ENCODE measurements around the gene TNFRSF4. TPM values are rescaled to one million over a fixed set of nuclear protein-coding genes. Genes with fewer than 3 reads are reported as not detected.
"Not testable (repeated sequence)": the region's sequence is repeated elsewhere in the genome, so short reads cannot be mapped to it uniquely, and the experiment has no call there.

The TNFRSF4 gene
- total RNA-seq, 1 donor from 2014 or later = 0.36 TPM

GRCh38 chr1:1181129-1181937 lies 32.6 kb downstream of the TNFRSF4 start:
- ATAC-seq = no peak

DNA sequence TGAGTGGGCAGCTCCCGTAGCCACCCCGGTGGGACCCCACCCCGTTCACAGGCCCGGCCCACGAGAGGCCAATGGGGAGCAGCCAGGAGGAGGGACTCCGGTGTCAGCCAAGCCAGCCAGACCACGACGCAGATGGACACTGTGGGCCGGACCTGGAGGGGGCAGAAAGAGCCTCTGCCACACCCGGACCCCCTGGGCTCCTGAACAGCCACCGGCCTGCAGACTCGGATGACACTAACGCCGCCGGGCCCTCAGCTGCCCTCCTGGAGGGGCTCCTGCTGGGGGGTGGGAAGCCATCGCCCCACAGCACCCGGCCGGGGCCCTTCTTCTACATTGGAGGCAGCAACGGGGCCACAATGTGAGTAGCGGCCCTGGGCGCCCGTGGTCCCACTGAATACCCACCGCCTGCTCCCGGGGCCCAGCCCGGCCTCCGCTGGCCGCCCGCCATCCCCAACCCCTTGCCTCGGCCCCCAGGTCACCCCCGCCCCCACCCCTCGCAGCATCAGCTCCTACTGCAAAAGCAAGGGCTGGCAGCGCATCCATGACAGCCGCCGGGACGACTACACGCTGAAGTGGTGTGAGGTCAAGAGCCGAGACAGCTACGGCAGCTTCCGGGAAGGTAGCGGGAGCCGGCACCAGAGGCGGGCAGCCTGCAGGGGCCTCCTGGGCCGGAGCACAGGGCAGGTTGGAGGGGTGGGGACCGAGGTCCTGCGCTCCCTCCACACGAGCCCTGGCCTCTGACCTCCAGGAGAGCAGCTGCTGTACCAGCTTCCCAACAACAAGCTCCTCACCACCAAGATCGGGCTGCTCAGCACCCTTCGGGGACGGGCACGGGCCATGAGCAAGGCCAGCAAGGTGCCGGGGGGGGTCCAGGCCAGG lies 33.7 kb downstream of the TNFRSF4 start:
- ATAC-seq = no peak

- ATAC-seq = no peak
Observed at GRCh38 chr1:1179346-1179982, 34.5 kb downstream of the TNFRSF4 start.

- no peak for ATAC-seq
Observed at GRCh38 chr1:1178794-1179331, 35.1 kb downstream of the TNFRSF4 start.

DNA sequence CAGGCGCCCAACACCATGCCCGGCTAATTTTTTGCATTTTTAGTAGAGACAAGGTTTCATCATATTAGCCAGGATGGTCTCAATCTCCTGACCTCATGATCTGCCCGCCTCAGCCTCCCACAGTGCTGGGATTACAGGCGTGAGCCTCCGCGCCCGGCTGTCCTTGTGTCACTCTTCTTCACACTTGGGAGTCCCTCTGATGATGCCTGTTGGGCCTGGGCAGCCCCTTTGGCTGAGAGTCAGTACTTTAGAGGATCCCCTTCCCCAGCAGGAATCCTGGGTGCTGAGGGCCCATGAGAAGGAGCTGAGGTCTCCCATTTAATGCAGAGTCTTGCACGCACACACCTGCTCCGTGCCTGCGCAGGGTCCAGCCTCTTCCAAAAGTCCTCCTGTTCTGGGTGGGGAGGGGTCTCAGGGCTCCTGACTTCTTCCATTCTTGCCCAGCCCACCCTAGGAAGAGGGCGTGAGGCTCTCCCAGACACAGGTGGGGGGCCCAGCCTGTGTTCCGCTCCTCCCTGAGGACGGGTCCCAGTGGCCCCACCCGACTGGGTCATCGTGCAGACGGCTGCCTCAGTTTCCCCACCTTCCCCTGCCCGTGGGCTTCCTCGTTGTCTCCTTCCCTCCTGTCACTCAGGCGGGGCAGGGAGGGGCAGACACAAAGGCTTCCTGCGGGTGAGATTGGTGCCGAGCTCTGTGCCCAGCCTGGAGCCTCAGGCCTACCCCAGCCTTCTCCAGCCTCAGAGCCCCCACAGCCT lies 36.3 kb downstream of the TNFRSF4 start:
- no peak for ATAC-seq

- ATAC-seq = no peak
Observed at GRCh38 chr1:1176931-1177330, 37.0 kb downstream of the TNFRSF4 start.

- not testable (repeated sequence) for ATAC-seq
Observed at GRCh38 chr1:1176063-1176761, 37.7 kb downstream of the TNFRSF4 start.

- ATAC-seq = no peak
Observed at GRCh38 chr1:1175221-1176062, 38.5 kb downstream of the TNFRSF4 start.

DNA sequence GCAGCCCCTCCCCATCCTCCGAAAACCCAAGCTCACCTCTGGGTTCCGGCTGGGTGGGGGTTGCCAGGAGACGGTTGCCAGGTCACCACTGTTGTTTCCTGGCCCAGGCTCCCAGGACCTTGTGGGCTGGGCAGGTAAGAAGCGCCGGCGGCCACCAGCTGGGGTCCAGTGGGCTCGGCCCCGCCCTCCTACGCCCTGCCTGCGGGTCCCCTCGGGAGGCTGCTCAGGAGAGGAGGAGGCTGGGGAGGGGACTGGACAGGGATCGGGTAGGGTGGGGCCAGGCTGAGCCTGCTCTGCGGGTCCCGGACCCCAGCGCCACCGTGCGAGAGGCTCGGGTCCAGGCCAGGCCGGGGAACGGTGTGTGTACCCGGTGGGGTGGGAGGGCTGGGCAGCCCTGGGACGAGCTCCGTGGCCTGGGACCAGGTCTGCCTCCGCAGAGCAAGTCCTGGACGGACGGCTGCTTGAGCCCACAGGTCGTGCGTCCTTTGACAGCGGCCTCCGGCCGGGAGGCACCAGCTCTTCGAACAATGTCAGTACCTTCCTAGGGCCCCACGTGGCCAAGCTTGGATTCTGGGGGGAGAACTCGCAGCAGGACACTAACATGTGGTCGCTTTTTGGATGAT lies 40.0 kb downstream of the TNFRSF4 start, which contains the start of gene TTLL10:
TTLL10 (plus strand) TSS at position 88 of the 623 bp plus-strand sequence. CDS start 5,336 bp downstream, outside the sequence.
- ATAC-seq = no peak

DNA sequence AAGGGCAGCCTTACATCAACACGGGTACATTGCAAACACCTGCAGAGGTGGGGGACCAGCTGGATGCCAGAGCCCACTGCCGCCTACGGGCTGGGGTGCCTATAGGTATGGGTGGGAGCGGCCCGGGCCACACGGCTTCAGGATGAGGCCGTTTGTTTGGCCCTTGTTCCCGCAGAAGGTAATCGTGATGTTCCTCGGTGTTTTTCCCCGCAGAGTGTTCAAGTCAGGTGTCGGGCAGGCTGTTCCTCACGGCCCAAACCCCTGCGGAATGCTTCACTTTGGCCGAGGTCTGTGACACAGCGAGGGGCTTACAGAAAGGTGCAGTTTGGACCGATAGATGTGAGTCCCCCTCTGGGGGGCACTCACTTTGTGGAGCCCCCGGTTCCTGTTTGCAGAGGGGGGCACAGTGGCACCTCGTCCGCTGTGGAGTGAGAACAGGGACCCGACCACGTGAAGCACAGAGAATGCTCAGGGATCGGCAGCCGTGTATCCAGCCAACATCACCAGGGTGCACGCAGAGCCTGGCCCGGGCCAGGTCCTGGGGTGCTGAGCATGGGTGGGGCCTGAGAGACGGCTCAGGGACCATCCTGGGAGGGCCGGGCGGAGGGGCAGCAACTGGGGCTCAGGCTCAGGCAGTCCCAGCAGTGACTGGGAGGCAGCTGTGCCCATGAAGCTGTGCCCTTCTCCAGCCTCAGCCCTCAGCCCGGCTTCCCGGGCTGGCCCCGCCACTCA lies 40.7 kb downstream of the TNFRSF4 start:
- no peak for ATAC-seq

- peak; percentile 3 for ATAC-seq
Observed at GRCh38 chr1:1171546-1172340, 42.2 kb downstream of the TNFRSF4 start.

DNA sequence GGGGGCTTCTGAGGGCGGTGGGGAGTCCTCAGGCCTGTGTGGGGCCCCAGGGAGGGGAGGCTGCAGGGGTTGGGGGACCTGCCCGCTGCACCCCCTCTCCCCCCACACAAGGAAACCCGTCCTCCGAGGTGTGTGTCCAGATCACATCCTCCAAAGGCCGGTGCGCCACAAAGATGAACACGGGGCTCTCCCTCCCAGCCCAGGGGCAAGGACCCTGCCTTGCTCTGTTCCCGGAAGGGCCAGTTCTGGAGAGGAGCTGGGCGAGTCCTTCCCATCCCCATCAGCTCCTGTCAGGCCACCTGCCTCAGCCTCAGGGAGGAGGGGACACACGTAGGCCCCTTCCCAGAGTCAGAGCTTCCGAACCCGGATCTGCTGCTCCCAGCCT lies 42.8 kb downstream of the TNFRSF4 start:
- no peak for ATAC-seq

DNA sequence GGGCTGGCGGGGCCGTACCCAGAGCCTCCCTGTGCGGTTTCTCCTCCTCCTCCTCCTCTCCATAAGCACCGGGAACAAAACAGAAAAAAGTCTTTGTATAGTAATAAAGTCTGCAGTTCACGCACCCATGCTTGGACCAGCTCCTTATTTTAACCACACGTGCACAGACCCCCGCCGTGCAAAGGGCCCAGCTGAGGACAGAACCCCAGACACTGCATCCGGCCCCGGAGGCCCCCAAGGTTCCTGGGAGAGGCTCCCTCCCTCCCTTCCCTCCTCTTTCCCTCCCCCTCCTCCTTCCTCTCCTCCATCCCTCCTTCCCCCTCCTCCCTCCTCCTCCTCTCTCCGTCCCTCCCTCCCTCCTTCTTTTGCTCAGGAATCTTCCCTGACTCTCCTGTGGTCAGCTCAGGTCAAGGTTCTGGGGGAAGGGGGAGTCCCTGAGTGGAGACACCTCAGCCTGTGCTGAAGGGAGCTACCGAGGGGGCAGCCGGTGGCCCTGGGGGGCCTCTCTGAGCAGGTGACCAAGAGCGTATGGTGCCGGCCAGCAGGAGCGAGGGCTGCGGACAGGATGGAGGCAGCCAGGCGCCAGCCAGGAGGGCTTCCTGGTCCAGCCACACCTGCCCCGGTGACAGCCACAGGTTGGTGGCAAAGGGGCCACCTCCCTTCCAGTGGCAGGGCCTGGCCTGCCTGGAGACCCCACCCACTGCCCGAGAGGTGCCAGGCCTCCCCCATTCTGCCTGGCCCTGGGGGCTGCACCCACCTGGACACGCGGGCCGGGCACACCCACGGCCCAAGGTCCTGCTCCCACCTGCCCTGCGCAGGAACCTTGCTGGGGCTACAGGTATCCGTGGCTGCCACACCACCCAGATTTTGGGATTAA lies 43.5 kb downstream of the TNFRSF4 start:
- ATAC-seq = no peak

DNA sequence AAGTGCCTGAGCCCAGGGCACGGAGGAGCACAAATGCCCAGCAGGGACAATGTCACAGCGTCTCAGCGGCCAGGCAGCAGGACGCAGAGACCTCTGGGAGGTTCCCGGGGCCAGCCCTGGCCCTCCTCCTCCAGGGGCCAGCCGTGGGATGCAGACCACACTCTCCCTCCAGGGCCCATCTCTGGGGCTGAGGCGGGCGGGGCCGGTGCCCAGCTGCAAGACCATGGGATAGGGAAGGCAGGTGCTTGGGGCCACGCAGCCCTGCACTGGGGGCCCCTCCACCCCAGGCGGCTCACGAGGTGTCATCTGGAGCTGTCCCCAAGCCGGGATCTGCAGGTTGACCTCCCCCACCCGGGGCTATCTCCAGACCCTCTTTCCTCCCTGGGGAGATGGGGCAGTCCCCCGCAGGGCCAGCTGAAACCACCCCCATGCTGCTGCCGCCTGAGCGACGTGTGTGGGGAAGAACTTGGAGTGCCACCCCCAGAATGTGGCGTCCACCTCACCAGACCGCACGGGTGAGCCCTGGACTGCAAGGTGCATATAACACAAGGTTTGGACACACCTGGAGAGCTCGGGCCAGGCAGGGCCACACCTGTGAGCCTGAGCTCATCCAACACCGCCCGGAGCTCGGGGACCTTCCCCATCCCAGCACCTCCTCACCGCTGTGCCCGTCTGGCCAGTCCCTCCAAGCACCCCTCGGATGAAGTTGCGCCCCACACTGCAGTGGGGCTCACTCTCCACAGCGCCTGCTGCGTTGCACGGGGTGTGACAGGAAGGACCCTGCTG lies 44.3 kb downstream of the TNFRSF4 start:
- ATAC-seq = no peak

DNA sequence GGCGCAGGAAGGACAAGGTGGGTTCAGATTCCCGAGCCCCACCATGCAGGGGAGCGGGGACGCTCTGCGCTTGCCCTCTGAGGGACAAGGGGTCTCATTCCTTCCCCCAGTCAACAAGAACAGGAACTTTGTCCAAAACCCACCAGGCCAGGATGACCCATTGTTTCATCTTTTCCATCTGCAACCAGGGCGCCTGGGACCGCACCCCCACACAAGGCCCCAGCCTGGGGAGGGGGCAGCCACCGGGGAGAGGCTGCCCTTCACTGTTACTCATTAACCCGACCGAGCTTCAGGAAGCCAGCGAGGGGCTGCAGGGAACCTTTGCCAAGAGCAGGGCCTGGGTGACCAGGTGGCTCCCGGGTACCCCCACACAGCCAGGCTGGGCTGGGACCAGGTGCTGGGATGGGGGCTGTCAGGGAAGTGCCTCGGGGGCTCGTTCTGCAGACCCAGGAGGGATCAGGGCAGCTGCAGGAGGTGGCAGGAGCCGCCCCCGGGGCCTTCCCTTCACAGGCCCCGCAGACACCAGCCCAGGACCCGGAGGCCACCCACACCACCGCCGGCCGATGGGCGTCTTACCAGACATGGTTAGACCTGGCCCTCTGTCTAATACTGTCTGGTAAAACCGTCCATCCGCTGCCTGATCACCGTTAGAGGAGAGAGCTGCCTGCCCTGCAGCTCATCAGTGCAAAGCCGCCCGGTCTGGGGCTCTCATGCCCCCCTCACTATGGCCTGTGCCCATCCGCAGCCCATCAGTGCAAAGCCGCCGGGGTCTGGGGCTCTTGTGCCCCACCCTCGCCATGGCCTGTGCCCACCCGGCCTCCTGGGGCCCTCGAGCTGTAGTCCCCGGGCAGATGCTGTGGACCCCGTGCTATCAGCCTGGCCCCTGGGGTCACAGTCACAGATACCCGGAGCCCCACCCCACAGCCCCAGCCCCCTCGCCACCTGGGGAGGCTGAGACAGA lies 45.2 kb downstream of the TNFRSF4 start:
- ATAC-seq = no peak

Data from esophagus mucosa (tissue), 1 donor.